GM20000 (cell line): ENCODE data around the gene CFAP90.

Experiments
- DNase-seq: peaks from one replicate; pipeline ENCODE4 v3.0.0; 2012; ENCODE audit warnings: low spot score
- CTCF ChIP-seq: IDR thresholded peaks from 2 replicates; pipeline ENCODE4 v1.5.1; 2012; ENCODE audit warnings: mild to moderate bottlenecking, control low read depth; ENCODE audit errors: extremely low read depth, missing control alignments

The CFAP90 gene

DNA sequence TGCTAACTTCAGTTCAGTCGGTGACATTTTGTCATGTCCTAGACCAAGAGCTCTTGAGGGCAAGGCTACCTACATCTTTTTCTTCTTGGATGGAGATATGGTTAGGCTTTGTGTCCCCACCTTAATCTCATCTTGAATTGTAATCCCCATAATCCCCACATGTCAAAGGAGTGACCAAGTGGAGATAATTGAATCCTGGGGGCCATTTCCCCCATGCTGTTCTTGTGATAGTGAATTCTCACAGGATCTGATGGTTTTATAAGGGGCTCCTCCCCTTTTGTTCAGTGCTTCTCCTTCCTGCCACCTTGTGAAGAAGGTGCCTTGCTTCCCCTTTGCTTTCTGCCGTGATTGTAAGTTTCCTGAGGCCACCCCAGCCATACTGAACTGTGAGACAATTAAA, 2.1 kb upstream of the CFAP90 start:
- TF ChIP-seq CTCF: no peak
- DNase-seq: no peak

- DNase-seq: no peak
- TF ChIP-seq CTCF: no peak
Observed at GRCh38 chr5:7852542-7852941, 1.6 kb upstream of the CFAP90 start.

DNA sequence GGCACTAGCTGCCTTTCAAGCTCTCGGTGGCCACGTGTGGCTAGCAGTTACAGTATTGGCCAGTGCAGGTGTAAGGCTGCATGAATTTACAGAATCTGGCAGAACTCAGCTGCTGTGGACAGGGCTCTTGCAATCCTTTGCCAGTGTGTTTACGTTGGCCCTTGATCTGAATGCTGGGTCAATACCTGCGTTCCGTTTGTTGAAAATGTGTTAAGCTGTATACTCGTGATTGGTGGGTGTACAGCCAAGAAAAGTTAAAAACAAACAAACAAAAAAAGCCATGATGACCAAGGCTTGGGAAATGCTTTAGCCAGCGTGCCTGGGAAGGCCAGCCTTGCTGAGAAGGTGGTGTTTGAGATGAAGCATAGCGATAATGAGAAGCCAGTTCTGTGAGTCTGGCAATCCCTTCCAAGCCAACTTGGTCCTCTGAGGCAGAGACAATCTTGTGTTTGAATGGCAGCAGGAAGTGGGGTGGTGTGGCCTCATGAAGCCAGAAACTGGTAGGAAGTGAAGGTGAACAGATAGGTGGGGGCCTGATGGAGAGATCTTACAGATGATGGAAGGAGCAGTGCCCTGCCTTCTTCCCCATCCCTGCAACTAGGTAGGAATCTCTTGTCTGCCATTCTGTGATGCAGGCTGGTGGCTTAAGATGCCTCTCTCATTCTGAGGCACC, 820 bp upstream of the CFAP90 start:
- TF ChIP-seq CTCF: no peak
- DNase-seq: peak; percentile 17

DNA sequence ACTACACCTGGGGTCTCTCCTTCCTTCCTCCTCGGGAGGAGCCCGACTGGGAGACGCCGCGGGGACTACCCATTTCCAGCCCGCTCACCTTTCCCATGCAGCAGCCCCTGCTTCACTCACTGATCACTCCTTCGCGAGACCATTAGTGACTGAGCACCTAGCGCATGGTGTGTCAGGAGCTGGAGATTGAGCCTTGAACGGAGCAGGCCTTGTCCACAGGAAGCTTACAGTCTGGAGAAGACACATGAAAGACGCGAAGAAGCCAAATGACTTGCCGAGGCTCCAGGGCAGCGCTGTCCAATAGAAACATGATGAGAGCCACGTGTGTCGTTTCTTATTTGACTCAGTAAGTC, 283 bp upstream of the CFAP90 start:
- no peak for TF ChIP-seq CTCF
- peak; percentile 19 for DNase-seq

DNA sequence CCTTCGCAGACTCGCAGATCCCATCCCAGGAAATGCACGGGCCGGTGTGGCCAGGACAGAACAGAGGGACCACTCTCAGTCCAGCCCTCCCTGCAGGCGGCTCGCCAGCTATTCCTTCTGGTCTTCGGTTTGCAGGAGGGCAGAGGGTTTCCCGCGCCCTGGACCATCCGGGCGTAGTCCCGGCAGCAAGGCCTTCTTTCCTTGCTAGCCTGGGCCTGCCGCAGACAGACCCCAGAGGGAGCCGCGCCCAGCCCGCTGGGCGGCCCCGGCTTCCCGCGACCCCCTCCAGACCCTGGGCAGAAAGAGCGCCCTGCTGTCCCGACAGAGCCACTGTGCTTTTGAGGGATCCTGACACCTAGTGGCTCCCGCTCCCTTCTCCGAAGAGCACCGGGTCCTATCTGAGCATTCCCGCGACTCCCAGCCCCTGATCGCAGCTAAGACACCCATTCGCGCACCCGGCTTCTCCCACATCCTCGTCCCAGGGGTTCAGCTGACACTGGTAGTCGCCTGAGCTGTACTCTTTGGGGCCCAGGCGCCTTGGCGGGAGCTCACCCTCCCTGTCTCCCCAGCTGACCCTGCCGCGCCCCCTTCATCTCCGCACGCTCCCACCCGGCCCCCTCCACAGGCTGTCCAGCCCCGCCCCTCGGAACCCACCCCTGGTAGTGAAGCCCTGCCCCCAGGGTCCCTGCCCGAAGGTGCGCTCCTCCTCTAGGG, 1.1 kb downstream of the CFAP90 start:
- DNase-seq: peak; percentile 37
- TF ChIP-seq CTCF: no peak

GRCh38 chr5:7848296-7848695, 2.6 kb downstream of the CFAP90 start:
- no peak for TF ChIP-seq CTCF
- DNase-seq: no peak

DNA sequence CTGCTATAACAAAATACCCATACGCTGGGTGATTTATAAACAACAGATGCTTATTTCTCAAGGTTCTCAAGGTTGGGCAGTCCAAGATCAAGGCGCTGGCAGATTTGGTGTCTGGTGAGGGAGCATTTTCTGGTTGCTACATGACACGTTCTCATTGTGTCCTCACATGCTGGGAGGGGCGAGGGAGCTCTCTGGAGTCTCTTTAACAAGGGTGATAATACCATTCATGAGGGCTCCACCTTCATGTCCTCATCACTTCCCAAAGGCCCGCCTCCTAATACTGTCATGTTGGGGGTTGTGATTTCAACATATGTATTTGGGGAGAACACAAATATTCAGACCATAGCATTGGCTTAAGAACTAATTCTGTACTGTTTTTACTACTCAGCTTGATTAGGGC, 4.6 kb downstream of the CFAP90 start:
- no peak for DNase-seq
- TF ChIP-seq CTCF: no peak
